Heart left ventricle (tissue), 16 donors: Measurements from ENCODE around the gene ERF. TPM values are rescaled to one million over a fixed set of nuclear protein-coding genes. Genes with fewer than 3 reads are reported as not detected.

ENCODE experiments used
- ATAC-seq, 4 donors: fragments of 200-7000 bp; cut with Tn5 transposase; one replicate each; pipeline ENCODE4 v1.9.1; 2020 to 2022; ENCODE audit warnings: moderate library complexity in 4 of 4, mild to moderate bottlenecking in 3 of 4, moderate number of reproducible peaks in 1 of 4
- DNase-seq, 5 donors: peaks; one replicate each; pipeline ENCODE4 v3.0.0-alpha.2; 2020
- H3K27ac ChIP-seq, 12 donors: fragments of 200-600 bp; sonication (generic) in 4 of 12; one replicate each; pipeline versions ENCODE4 v1.5.0 to v1.8.0; 2016 to 2022; ENCODE audit warnings: mild to moderate bottlenecking in 2 of 12
- H3K27me3 ChIP-seq, 9 donors: fragments of 200-600 bp; sonication (generic) in 2 of 9; one replicate each; pipeline versions ENCODE4 v1.5.1 to v1.8.0; 2016 to 2022; ENCODE audit warnings: mild to moderate bottlenecking in 3 of 9
- H3K36me3 ChIP-seq, 9 donors: fragments of 200-600 bp; sonication (generic) in 2 of 9; one replicate each; pipeline versions ENCODE4 v1.5.0 to v1.8.0; 2018 to 2022; ENCODE audit warnings: mild to moderate bottlenecking in 2 of 9
- H3K4me1 ChIP-seq, 12 donors: fragments of 200-600 bp; sonication (generic) in 4 of 12; one replicate each; pipeline versions ENCODE4 v1.5.0 to v1.8.0; 2016 to 2022; ENCODE audit warnings: mild to moderate bottlenecking in 3 of 12
- H3K4me3 ChIP-seq, 12 donors: fragments of 200-600 bp; sonication (generic) in 4 of 12; one replicate each; pipeline versions ENCODE4 v1.5.0 to v1.8.0; 2017 to 2022; ENCODE audit warnings: mild to moderate bottlenecking in 9 of 12, moderate library complexity in 4 of 12
- H3K9me3 ChIP-seq, 12 donors: fragments of 200-600 bp; sonication (generic) in 4 of 12; one replicate each; pipeline versions ENCODE4 v1.5.0 to v1.8.0; 2016 to 2022; ENCODE audit warnings: mild to moderate bottlenecking in 1 of 12
- POLR2A ChIP-seq, 2 donors: fragments of 450-650 bp; IDR thresholded peaks; one replicate each; pipeline ENCODE4 v1.6.1; 2017; ENCODE audit warnings: antibody characterized with exemption in 2 of 2, mild to moderate bottlenecking in 2 of 2, moderate library complexity in 2 of 2
- WGBS, 4 donors: extraction: QIAGEN DNeasy Blood & Tissue Kit in 2 of 4; methylation state at CpG; one replicate each; pipeline versions ENCODE4 v1.1.5 to v1.1.7; 2013 to 2018; 5-methylcytosine and 5-hydroxymethylcytosine counted together
- intact Hi-C, 10 donors: fragments of 100-400 bp; cut with DNase I; formaldehyde crosslinking; loops; one replicate each; pipeline versions ENCODE4 v1.11.1 to v1.14.2; 2022
- polyA plus RNA-seq, 2 donors: library from polyadenylated mRNA; stranded (reverse); fragments of 200-250 nt; gene quantifications; one replicate each; pipeline ENCODE4 v1.2.3, GENCODE V29; 2013
- total RNA-seq, 9 donors: library from RNA; depleted of rRNA in 2 of 9; stranded (reverse); fragments of >200 nt in 2 of 9; fragmentation: NEBNext Ultra II Directional in 3 of 9; extraction: Animal tissue kit (Norgen Biotek cat#: 25700) in 3 of 9; gene quantifications; one replicate each; pipeline versions ENCODE4 v1.1.0 to v1.2.4, GENCODE V29; 2016 to 2023
- TF ChIP-seq, protein P1 (sequence below), 12 donors: fragments of 200-600 bp; sonication (generic) in 4 of 12; IDR thresholded peaks; one replicate each; pipeline versions ENCODE4 v1.5.0 to v1.8.0; 2018 to 2022; ENCODE audit warnings: antibody characterized with exemption in 12 of 12, mild to moderate bottlenecking in 5 of 12
- donor health status: ischemic (EF 13 %, LVEDD 7.1; RV severe dilation, severe dysfunction).
- donor health status: healthy with polysubstance abuse.
- donor health status: DM: no; HTN: yes; CAD: no.
- donor health status: DM: no; HTN: no; CAD: no.
- donor health status: ischemic (EF 25% LVEDD 6.9; RV normal size, moderate dysfunction).
- donor health status: ischemic (EF 25% LVEDD 5.7; RV mildly dilated, moderate dysfunction).
- donor health status: healthy.
- donor health status: DM: yes; HTN: yes; CAD: no.
- donor health status: ischemic (EF 35%, LVEDD 5.7; RV mildly dilated, moderate dysfunction).
- donor health status: nonischemic (EF 11% LVEDD 7.7; RV severe dilation, severe dysfunction).
- donor health status: DM: yes; HTN: yes; CAD: no.
- donor health status: PGD.
- donor health status: ischemic (EF 29% LVEDD 5.4; RV normal size, mild dysfunction).
- donor health status: nonischemic (EF 23%, LVEDD 6.1; RV moderate dilation, normal function).

The ERF gene
- total and polyA plus RNA-seq, 11 donors, result 26.1 to 49.7 (median 35.5) TPM

DNA sequence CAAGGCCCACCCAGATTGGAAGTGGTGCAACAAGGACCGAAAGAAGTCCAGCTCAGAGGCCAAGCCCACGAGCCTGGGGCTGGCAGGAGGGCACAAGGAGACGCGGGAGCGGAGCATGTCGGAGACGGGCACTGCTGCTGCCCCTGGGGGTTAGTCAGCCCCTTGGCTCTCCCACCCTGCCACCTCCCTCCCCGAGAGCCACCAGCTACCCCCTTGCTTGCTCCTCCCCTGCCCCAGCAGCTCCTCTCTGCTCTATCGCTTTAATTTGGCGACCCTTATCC lies 32.8 kb upstream of the ERF start:
- WGBS, 4 donors, result 93 to 97% (median 95%) methylated on average over 10 of the region's 10 CpGs
- no peak for DNase-seq
- TF ChIP-seq POLR2A (IDR thresholded peaks at IDR 0.05), result no peak
- TF ChIP-seq, protein P1, sequence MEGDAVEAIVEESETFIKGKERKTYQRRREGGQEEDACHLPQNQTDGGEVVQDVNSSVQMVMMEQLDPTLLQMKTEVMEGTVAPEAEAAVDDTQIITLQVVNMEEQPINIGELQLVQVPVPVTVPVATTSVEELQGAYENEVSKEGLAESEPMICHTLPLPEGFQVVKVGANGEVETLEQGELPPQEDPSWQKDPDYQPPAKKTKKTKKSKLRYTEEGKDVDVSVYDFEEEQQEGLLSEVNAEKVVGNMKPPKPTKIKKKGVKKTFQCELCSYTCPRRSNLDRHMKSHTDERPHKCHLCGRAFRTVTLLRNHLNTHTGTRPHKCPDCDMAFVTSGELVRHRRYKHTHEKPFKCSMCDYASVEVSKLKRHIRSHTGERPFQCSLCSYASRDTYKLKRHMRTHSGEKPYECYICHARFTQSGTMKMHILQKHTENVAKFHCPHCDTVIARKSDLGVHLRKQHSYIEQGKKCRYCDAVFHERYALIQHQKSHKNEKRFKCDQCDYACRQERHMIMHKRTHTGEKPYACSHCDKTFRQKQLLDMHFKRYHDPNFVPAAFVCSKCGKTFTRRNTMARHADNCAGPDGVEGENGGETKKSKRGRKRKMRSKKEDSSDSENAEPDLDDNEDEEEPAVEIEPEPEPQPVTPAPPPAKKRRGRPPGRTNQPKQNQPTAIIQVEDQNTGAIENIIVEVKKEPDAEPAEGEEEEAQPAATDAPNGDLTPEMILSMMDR (IDR thresholded peaks at IDR 0.05), result no peak
- Histone ChIP-seq H3K4me3 (no peak overlapping the region), H3K9me3 (no peaks in the 10 kb centered on the region), H3K36me3 (peaks cover 0 to 61% (median 59%) of the 10 kb centered on the region in 9 donors), H3K4me1 (peaks cover 12 to 35% (median 32%) of the 10 kb centered on the region in 12 donors), H3K27ac (no peak overlapping the region), H3K27me3 (no peaks in the 10 kb centered on the region)
- intact Hi-C loops, result loop anchor here in 2 of 10 donors (5.0 kb wide), 2 partner anchors 35 to 40 kb away; no protein-coding TSS in a partner anchor
- ATAC-seq, result no peak

DNA sequence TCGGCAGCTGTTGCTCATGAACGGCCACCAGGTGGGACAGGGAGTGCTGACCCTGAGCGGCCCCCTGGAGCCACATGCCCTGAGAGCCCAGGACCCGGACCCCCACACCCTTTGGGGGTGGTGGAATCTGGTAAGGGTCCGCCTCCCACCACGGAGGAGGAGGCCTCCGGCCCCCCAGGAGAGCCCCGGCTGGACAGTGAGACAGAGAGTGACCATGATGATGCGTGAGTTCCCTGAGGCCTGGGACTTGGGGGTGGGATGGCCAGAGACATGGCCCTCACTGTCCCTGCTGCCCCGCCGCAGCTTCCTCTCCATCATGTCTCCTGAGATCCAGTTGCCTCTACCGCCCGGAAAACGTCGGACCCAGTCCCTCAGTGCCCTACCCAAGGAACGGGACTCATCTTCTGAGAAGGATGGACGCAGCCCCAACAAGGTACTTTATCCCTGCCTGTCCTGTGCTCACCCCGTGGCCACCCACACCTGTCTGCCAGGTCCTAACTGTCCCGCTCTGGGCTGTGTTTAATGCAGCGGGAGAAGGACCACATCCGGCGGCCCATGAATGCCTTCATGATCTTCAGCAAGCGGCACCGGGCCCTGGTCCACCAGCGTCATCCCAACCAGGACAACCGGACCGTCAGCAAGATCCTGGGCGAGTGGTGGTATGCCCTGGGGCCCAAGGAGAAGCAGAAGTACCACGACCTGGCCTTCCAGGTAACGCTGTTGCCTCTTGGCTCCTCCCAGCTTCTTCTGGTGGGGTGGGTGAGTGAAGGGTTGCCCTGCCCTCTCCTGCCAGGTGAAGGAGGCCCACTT lies 32.3 kb upstream of the ERF start:
- DNase-seq (peak in 1 of 5 donors; percentile 30), ATAC-seq (no peak)
- TF ChIP-seq, protein P1 (IDR thresholded peaks at IDR 0.05), result no peak
- intact Hi-C loops, result loop anchor here in 2 of 10 donors (5.0 kb wide), 2 partner anchors 35 to 40 kb away; no protein-coding TSS in a partner anchor
- H3K36me3 ChIP-seq, result peaks cover 0 to 56% (median 54%) of the 10 kb centered on the region in 9 donors
- peaks cover 12 to 40% (median 37%) of the 10 kb centered on the region in 12 donors for H3K4me1 ChIP-seq
- H3K27me3 ChIP-seq, result no peaks in the 10 kb centered on the region
- 90 to 94% (median 92%) methylated on average over 18 to 30 of the region's 30 CpGs for whole genome bisulfite sequencing, 4 donors
- peak overlapping the region in 1 of 12 donors; percentile 26 for H3K4me3 ChIP-seq
- H3K9me3 ChIP-seq, result no peaks in the 10 kb centered on the region
- peak overlapping the region in 11 of 12 donors; percentile 41 to 97 (median 77) for H3K27ac ChIP-seq

DNA sequence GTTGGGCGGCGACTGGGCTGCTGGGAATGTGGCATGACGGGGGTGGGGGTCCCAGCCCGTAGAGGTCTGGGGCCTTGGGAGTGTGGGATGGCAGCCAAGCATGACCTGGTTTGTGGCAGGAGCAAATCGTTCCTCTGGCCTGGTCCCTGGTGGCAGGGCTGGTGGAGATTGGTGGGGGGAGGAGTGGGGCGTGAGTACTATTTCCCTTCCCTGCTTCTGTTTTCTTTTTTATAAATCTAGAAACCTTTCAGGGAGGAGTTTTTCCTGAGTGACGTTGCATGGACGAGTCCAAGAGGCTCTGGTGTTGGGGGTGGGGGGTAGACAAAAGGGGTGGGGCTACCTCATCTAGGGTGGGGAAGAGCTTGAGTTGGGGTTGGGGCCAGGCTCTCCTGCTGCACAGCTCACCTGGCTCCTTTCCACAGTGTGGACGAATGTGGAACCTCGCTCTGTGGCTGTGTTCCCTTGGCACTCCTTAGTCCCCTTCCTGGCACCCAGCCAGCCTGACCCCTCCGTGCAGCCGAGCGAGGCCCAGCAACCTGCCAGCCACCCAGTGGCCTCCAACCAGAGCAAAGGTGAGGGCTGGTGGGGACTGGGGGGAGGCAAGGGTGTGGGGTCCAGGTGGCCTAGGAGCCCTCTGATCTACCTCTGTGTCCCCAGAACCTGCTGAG lies 31.6 kb upstream of the ERF start:
- intact Hi-C loops, result loop anchor here in 2 of 10 donors (5.0 kb wide), 2 partner anchors 36 to 39 kb away; no protein-coding TSS in a partner anchor

More for the DNA sequence above, 31.6 kb upstream of the ERF start:
- no peaks in the 10 kb centered on the region for H3K9me3 ChIP-seq
- peak in 3 of 5 donors; percentile 62 to 72 (median 71) for DNase-seq
- no peaks in the 10 kb centered on the region for H3K27me3 ChIP-seq
- peaks cover 0 to 48% (median 47%) of the 10 kb centered on the region in 9 donors for H3K36me3 ChIP-seq
- peaks cover 12 to 48% (median 44%) of the 10 kb centered on the region in 12 donors for H3K4me1 ChIP-seq
- peak overlapping the region in 11 of 12 donors; percentile 59 to 97 (median 77) for H3K27ac ChIP-seq
- WGBS, 4 donors, result 12 to 20% (median 16%) methylated on average over 12 to 13 of the region's 13 CpGs
- TF ChIP-seq, protein P1 (IDR thresholded peaks at IDR 0.05), result no peak
- TF ChIP-seq POLR2A (IDR thresholded peaks at IDR 0.05), result no peak
- peak overlapping the region in 8 of 12 donors; percentile 60 to 89 (median 66) for H3K4me3 ChIP-seq
- ATAC-seq, result peak in 1 of 4 donors; percentile 1
